GDM1 (cell line): ENCODE data around the gene SH3GLB1.
"Not testable (repeated sequence)": the region's sequence is repeated elsewhere in the genome, so short reads cannot be mapped to it uniquely, and the experiment has no call there.

Experiments
- DNase-seq: peaks from one replicate; lab custom pipeline; 2025; lab: John Stamatoyannopoulos, UW

Gene SH3GLB1

GRCh38 chr1:86704458-86704971 lies at the start of gene SH3GLB1:
SH3GLB1 (plus strand) TSS chr1:86704576; CDS start chr1:86704900, 324 bp downstream.
- peak; percentile 90 for DNase-seq

- not testable (repeated sequence) for DNase-seq
These were observed 46.0 kb upstream of the SH3GLB1 start for GRCh38 chr1:86658381-86658780.

GRCh38 chr1:86666368-86666767 lies 38.0 kb upstream of the SH3GLB1 start:
- no peak for DNase-seq

DNA sequence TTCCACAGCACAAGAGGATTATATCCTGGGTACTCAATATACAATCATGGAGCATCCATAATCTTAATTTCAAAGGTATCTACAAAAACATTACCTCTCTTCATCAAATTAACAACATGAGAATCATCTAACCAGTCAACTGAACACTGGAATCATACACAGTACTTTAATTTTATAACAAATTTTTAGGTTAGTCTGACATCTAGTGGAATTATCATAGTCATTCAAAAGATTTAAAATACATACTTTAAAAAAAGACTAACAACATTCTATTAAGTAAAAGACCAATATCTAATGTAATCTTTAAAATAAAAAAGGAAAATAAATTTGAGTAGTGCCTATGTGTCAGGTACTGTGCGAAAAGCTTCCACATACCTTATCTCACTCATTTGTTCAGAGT lies 16.8 kb upstream of the SH3GLB1 start:
- no peak for DNase-seq

DNA sequence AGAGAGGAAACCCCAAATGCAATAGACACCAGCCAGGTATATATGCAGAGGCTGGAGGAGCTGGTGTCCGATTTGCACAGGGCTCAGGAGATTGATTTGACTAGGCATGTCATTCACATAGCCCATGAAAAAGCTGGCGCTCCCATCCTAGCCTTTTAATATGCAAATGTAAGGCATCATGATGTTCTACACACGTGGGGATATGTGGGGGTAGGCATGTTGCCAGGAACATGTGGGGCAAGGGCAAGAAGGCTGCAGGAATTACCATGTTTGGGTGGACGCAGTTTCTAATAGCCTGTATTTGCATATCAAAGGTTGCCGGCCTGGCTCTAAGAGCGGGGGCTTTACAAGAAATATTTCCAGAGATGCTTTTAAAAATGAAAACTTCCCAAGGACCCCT lies 11.7 kb upstream of the SH3GLB1 start:
- DNase-seq = no peak

DNA sequence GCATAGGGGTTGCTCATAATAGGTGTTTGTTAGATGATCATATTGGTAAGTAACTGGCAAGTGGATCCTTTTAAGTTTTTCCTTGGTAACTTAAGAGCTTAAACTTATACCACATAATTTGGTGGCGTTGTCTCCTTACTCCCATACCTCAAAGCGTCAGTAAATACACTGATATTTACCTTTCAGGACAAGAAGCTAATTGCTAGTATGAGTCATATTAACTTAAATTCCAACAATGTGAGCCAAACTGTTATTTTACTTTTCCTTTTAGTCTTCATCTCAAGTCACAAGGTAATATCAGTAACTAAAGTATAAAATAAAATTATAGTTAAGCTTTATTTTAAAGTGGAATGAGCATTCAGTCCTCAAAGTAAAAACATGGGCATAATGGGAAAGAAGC lies 9.0 kb upstream of the SH3GLB1 start:
- DNase-seq = no peak

- no peak for DNase-seq
These were observed 7.9 kb upstream of the SH3GLB1 start for GRCh38 chr1:86696522-86696921.

GRCh38 chr1:86699186-86699585 lies 5.2 kb upstream of the SH3GLB1 start:
- no peak for DNase-seq

DNA sequence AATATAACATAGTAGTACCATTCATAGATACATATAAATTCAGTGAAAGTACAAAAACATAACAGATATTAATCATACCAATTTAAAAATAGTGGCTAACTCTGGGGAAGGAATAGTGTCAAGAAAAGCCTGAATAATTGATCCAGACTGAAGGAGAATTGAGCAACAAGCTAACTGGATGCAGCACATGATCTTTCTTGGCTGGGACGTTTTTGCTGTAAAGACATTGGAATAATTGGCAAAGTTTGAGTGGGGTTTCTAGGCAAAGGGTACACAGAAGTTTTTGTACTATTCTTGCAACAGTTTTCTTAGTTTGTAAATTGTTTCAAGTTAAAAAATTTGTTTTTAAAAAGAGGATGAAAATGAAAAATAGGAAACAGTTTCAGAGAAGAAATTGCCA lies 2.6 kb upstream of the SH3GLB1 start:
- no peak for DNase-seq

DNA sequence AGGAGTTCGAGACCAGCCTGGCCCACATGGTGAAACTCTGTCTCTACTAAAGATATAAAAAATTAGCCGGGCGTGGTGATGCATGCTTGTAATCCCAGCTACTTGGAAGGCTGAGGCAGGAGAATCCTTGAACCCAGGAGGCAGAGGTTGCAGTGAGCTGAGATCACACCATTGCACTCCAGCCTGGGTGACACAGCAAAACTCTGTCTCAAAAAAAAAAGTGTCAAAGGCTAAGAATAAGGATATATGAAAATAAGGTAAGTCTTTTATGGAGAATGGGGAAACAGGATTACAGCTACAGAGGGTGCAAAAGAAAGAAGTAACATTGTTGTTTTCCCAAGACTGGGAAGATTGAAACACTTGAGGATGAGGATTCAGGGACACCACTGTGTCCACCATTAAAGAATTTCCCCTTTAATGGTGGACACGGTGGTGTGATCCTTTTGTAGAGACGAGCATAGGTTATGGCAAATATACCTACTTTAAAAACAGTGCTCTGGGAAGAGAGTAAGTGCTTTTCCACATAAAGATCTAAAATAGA lies 1.4 kb upstream of the SH3GLB1 start:
- not testable (repeated sequence) for DNase-seq

GRCh38 chr1:86703696-86704457 lies 499 bp upstream of the SH3GLB1 start:
- peak; percentile 55 for DNase-seq

GRCh38 chr1:86704972-86705664 lies 742 bp downstream of the SH3GLB1 start:
- peak; percentile 60 for DNase-seq

- DNase-seq = no peak
These were observed 1.2 kb downstream of the SH3GLB1 start for GRCh38 chr1:86705665-86705985.

GRCh38 chr1:86706018-86706635 lies 1.8 kb downstream of the SH3GLB1 start:
- no peak for DNase-seq

GRCh38 chr1:86708920-86709319 lies 4.5 kb downstream of the SH3GLB1 start:
- DNase-seq = no peak

DNA sequence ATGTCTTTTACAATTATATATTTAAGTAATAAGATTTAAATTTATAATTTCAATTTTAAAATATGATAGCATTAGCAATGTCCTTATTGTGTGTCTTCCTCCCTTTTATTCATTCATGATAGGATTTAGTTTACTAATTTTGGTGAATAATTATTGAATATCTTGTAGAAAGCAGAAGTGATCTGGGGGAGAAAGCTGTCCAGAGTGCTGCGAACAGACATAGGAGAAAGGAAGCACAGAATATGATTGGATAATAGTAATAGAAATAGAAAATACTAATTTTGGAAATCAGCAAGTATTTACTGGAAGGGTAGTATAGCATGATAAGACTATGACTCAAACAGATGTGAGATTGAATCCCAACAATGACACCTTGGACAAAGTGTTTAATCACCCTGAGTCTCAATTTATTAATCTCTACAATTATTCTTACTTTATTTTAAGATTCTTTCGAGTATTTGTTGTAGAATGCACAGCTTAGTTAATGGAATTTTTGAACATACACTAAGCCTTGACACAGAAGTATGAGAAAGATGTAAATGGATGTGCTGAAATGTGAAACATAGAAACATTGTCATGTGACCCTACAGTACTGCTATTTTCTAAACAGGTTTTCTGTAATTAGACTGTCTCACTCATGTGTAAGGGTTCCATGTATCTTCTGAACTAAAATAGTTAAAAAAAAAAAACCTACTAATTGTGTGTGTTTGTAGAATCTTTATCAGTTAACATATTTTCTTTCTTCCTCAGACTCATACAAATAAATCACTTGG lies 7.9 kb downstream of the SH3GLB1 start:
- DNase-seq = no peak

DNA sequence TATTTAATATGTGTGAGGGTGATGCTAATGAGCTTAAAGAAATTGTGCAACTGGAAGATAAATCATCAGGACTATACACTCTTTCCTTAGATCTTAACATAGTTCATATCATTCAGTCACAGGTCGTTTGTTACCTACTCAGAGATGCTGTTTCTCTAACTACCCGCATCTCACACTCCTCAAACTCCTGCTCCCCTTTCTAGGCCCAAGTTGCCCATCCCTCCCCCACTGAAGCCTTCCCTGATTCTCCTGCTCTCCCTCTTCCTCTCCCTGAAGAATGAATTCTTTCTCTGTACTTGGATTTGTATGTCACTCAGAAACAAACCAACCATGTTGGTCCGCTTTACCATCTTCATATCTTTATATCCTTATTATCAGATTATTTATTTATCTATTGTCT lies 9.1 kb downstream of the SH3GLB1 start:
- DNase-seq = no peak

- no peak for DNase-seq
These were observed 9.8 kb downstream of the SH3GLB1 start for GRCh38 chr1:86714159-86714558.

DNA sequence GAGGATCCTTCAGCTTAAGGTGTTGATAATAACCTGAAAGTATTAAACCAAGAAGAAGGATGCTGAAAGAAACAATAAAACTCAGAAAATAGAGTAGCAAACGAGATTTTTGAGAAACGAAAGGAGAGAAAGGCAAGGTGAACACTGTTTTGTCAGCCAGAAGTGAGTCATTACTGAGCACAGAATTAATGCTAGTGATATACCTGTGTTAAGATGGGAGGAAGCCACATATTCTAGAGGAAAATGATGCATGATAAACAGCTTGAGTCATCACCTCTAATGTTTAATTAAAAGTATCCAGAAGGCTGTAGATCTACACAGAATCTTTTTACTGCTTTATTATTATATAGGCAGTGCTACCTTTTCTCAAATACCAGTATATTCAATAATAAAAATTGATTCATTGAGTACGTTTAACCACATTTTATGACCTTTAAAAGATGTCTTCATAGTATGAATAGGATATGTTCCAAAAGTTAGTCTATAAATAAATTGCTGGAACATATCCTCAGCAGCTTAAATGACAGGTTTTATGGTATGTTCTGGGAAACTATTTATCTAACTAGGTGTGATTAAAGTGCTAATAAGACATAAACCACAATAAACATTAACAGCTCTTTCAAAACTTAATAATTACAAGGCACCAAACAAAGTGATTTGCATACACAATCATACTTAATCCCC lies 10.3 kb downstream of the SH3GLB1 start:
- DNase-seq = no peak

GRCh38 chr1:86718786-86719185 lies 14.4 kb downstream of the SH3GLB1 start:
- no peak for DNase-seq

DNA sequence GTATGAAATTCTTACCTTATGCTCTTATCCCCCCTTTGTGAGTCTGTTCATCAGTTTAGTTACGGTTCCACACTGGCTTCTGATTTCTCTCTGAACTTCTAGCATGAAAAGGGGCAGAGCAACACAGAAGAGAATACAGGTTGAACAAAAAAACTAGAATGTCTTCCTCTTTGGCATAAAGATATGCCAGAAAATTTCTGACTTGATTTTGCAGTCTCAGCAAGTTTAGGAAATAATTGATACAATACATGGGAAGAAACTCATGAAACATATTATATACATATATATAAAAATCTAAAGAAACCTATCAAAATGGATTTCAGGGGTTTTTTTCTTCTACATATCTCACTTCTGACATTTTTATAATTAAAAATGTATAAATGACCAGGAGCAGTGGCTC lies 27.0 kb downstream of the SH3GLB1 start:
- no peak for DNase-seq
